ENCODE measurements around the gene DIDO1. TPM values are rescaled to one million over a fixed set of nuclear protein-coding genes. Genes with fewer than 3 reads are reported as not detected.

The DIDO1 gene
- total and polyA plus RNA-seq, 12 donors = 19.0 to 51.3 (median 37.3) TPM

- DNase-seq = peak in 6 of 7 donors; percentile 48 to 76 (median 60)
These were observed 26.2 kb upstream of the DIDO1 start, which contains the start of gene SLC17A9 for GRCh38 chr20:62952373-62952967. SLC17A9 (plus strand) TSS chr20:62952709; CDS start chr20:62952831, 122 bp downstream.

GRCh38 chr20:62951896-62952372 is 25.6 kb upstream of the DIDO1 start:
- no peak for TF ChIP-seq POLR2A (IDR thresholded peaks at IDR 0.05)
- no peak for TF ChIP-seq CTCF (IDR thresholded peaks at IDR 0.05)
- intact Hi-C loops (cut with DNase I) = no loop called here
- H3K27ac ChIP-seq = peak overlapping the region in 1 of 5 donors; percentile 84
- 88 to 94% (median 93%) methylated on average over 3 to 8 of the region's 8 CpGs for WGBS, 4 donors
- H3K27me3 ChIP-seq = no peaks in the 10 kb centered on the region
- peaks cover 9 to 26% of the 10 kb centered on the region in 2 donors for H3K4me1 ChIP-seq (replicated peaks in 1 of 2)
- H3K36me3 ChIP-seq (replicated peaks in 1 of 2) = peaks cover 0 to 13% of the 10 kb centered on the region in 2 donors
- H3K9me3 ChIP-seq (replicated peaks in 1 of 3) = no peaks in the 10 kb centered on the region
- DNase-seq = no peak
- peak overlapping the region in 1 of 4 donors; percentile 48 for H3K4me3 ChIP-seq

More at GRCh38 chr20:62952373-62952967, 26.2 kb upstream of the DIDO1 start, which contains the start of gene SLC17A9:
- peaks cover 9 to 26% of the 10 kb centered on the region in 2 donors for H3K4me1 ChIP-seq (replicated peaks in 1 of 2)
- peaks cover 0 to 10% of the 10 kb centered on the region in 2 donors for H3K36me3 ChIP-seq (replicated peaks in 1 of 2)
- H3K27me3 ChIP-seq = no peaks in the 10 kb centered on the region
- peak within 1 kb of the TSS in 1 of 4 donors; percentile 48 for H3K4me3 ChIP-seq
- 26 to 44% (median 35%) methylated on average over 8 to 37 of the region's 37 CpGs for WGBS, 4 donors
- peak within 1 kb of the TSS in 4 of 5 donors; percentile 32 to 84 (median 72) for H3K27ac ChIP-seq
- intact Hi-C loops (cut with DNase I) = no loop called here
- H3K9me3 ChIP-seq (replicated peaks in 1 of 3) = no peaks in the 10 kb centered on the region
- TF ChIP-seq CTCF (IDR thresholded peaks at IDR 0.05) = no peak
- TF ChIP-seq POLR2A (IDR thresholded peaks at IDR 0.05) = no peak

GRCh38 chr20:62951143-62951895 is 25.0 kb upstream of the DIDO1 start:
- Histone ChIP-seq H3K4me3 (no peak overlapping the region), H3K9me3 (replicated peaks in 1 of 3) (no peaks in the 10 kb centered on the region), H3K4me1 (replicated peaks in 1 of 2) (peaks cover 9 to 26% of the 10 kb centered on the region in 2 donors), H3K27me3 (no peaks in the 10 kb centered on the region), H3K36me3 (replicated peaks in 1 of 2) (peaks cover 0 to 20% of the 10 kb centered on the region in 2 donors), H3K27ac (no peak overlapping the region)
- WGBS, 4 donors = 86 to 92% (median 89%) methylated on average over 9 to 11 of the region's 11 CpGs
- intact Hi-C loops (cut with DNase I) = no loop called here
- no peak for DNase-seq
- no peak for TF ChIP-seq CTCF (IDR thresholded peaks at IDR 0.05)
- no peak for TF ChIP-seq POLR2A (IDR thresholded peaks at IDR 0.05)

GRCh38 chr20:62950741-62951140 is 24.4 kb upstream of the DIDO1 start:
- Histone ChIP-seq H3K9me3 (replicated peaks in 1 of 3) (no peaks in the 10 kb centered on the region), H3K36me3 (replicated peaks in 1 of 2) (peaks cover 0 to 25% of the 10 kb centered on the region in 2 donors), H3K4me3 (no peak overlapping the region), H3K27ac (no peak overlapping the region), H3K4me1 (replicated peaks in 1 of 2) (peaks cover 9 to 26% of the 10 kb centered on the region in 2 donors), H3K27me3 (no peaks in the 10 kb centered on the region)
- intact Hi-C loops (cut with DNase I) = no loop called here
- 89 to 96% (median 92%) methylated on average over 8 of the region's 8 CpGs for WGBS, 4 donors
- DNase-seq = no peak
- TF ChIP-seq POLR2A (IDR thresholded peaks at IDR 0.05) (no peak), CTCF (IDR thresholded peaks at IDR 0.05) (no peak)
